ENCODE data around the gene LTA. TPM values are rescaled to one million over a fixed set of nuclear protein-coding genes. Genes with fewer than 3 reads are reported as not detected.

LTA gene
- total RNA-seq, 1 experiment from 2014 or later, result not detected

- no peaks in the 10 kb centered on the region for H3K9me3 ChIP-seq
- POLR2A ChIA-PET, result no interaction called here
- Mint-ChIP-seq H3K27ac (ENCODE audit: unreplicated experiment) (peak within 1 kb of the TSS; percentile 91), H3K4me1 (ENCODE audit: low read depth, unreplicated experiment) (peaks cover 19% of the 10 kb centered on the region), H3K36me3 (ENCODE audit: insufficient read depth, unreplicated experiment) (peaks cover 8% of the 10 kb centered on the region), H3K9me3 (ENCODE audit: unreplicated experiment) (no peaks in the 10 kb centered on the region), H3K4me3 (ENCODE audit: unreplicated experiment) (peak within 1 kb of the TSS; percentile 68), H3K27me3 (ENCODE audit: insufficient read depth, unreplicated experiment) (no peaks in the 10 kb centered on the region)
- BruUV-seq (replicated peaks), result no TSS peak
- CTCF ChIA-PET, result interaction anchor here (0.9 kb wide), 1 partner anchor 672 kb away, joined by 6 read pairs; no protein-coding TSS in a partner anchor
- DNase-seq, result peak; percentile 47 to 56
- no peaks in the 10 kb centered on the region for H3K27me3 ChIP-seq (replicated peaks; ENCODE audit: control insufficient read depth, insufficient read depth, low read length)
- H3K36me3 ChIP-seq (ENCODE audit: control insufficient read depth, insufficient read depth, low read length), result no peaks in the 10 kb centered on the region
- intact Hi-C loops (cut with micrococcal nuclease; ENCODE audit: unreplicated experiment), result no loop called here
- peaks cover 29% of the 10 kb centered on the region for H3K4me1 ChIP-seq
- TF ChIP-seq CTCF (IDR thresholded peaks at IDR 0.05; ENCODE audit: insufficient read depth in 1 of 2, low read depth in 1 of 2, low read length in 1 of 2, severe bottlenecking in 1 of 2, unreplicated experiment in 1 of 2), result no peak
- 0 out of 2 replicates have a peak within 1 kb of the TSS, but pooled peaks have one; percentile 6 for H3K4me3 ChIP-seq (ENCODE audit: low read depth, low read length)
These were observed 42.8 kb downstream of the LTA start, which contains the start of gene AIF1 for GRCh38 chr6:31614684-31615578. TSS of gene AIF1 (plus strand) at chr6:31615234. CDS start at chr6:31615330, 96 bp downstream.

GRCh38 chr6:31615748-31616147, 43.7 kb downstream of the LTA start:
- H3K9me3 Mint-ChIP-seq (ENCODE audit: unreplicated experiment), result no peaks in the 10 kb centered on the region

More at GRCh38 chr6:31615748-31616147, 43.7 kb downstream of the LTA start:
- POLR2A ChIA-PET, result no interaction called here
- CTCF ChIA-PET, result interaction anchor here (0.9 kb wide), 1 partner anchor 673 kb away, joined by 6 read pairs; no protein-coding TSS in a partner anchor
- no peaks in the 10 kb centered on the region for H3K9me3 ChIP-seq
- TF ChIP-seq CTCF (IDR thresholded peaks at IDR 0.05; ENCODE audit: insufficient read depth in 1 of 2, low read depth in 1 of 2, low read length in 1 of 2, severe bottlenecking in 1 of 2, unreplicated experiment in 1 of 2), result no peak
- Mint-ChIP-seq H3K36me3 (ENCODE audit: insufficient read depth, unreplicated experiment) (peaks cover 15% of the 10 kb centered on the region), H3K27me3 (ENCODE audit: insufficient read depth, unreplicated experiment) (no peaks in the 10 kb centered on the region), H3K27ac (ENCODE audit: unreplicated experiment) (peak overlapping the region; percentile 91), H3K4me3 (ENCODE audit: unreplicated experiment) (no peak overlapping the region), H3K4me1 (ENCODE audit: low read depth, unreplicated experiment) (peaks cover 19% of the 10 kb centered on the region)
- H3K36me3 ChIP-seq (ENCODE audit: control insufficient read depth, insufficient read depth, low read length), result no peaks in the 10 kb centered on the region
- BruUV-seq (replicated peaks), result no TSS peak
- H3K4me1 ChIP-seq, result peaks cover 29% of the 10 kb centered on the region
- no peaks in the 10 kb centered on the region for H3K27me3 ChIP-seq (replicated peaks; ENCODE audit: control insufficient read depth, insufficient read depth, low read length)
- no peak for DNase-seq
- intact Hi-C loops (cut with micrococcal nuclease; ENCODE audit: unreplicated experiment), result no loop called here
- H3K4me3 ChIP-seq (ENCODE audit: low read depth, low read length), result no peak overlapping the region
